ENCODE measurements around the gene ADAMTS2. TPM values are rescaled to one million over a fixed set of nuclear protein-coding genes. Genes with fewer than 3 reads are reported as not detected.
"Not testable (repeated sequence)": the region's sequence is repeated elsewhere in the genome, so short reads cannot be mapped to it uniquely, and the experiment has no call there.

The ADAMTS2 gene
- total RNA-seq, 1 experiment from 2014 or later, result not detected

DNA sequence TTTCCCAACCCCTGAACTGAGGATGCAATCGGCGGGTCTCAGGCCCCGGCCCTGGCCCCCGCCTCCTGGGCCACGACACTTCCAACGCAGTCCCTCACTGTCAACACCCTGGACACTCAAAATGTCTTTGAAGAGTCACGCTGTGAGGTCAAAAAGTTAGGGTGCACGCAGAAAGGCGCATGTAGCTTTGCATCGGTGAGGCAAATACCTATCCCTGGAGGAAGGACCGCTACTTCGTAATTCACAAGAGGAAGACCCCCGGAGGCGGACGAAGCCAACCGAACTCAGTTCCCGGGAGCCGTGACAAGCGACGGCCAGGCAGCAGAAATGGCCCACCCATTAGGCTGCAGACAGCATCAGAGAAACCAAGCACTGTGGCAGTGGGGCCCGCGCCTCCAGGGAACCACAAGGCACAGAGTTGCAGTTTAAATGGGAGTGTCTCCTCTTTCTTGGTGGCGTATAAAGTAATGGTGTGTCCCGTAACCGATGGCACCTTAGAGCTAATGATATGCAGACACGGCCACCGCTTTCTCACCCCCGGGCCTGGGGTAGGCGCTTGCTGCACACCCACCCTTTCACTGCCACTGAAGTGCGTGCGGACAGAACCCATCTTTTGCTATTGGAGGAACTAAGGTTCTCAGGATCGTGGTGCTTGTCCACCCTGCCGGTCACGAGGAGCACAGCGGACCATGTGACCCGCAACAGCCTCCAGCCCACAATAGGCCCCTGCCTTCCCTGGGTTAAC is 9.0 kb downstream of the ADAMTS2 start:
- no peak for DNase-seq (ENCODE audit: low read depth, low spot score)
- in situ Hi-C loops (cut with HindIII; ENCODE audit: low pct_unique_long_range_greater_than_20kb, low sequenced_read_pairs), result no loop called here

DNA sequence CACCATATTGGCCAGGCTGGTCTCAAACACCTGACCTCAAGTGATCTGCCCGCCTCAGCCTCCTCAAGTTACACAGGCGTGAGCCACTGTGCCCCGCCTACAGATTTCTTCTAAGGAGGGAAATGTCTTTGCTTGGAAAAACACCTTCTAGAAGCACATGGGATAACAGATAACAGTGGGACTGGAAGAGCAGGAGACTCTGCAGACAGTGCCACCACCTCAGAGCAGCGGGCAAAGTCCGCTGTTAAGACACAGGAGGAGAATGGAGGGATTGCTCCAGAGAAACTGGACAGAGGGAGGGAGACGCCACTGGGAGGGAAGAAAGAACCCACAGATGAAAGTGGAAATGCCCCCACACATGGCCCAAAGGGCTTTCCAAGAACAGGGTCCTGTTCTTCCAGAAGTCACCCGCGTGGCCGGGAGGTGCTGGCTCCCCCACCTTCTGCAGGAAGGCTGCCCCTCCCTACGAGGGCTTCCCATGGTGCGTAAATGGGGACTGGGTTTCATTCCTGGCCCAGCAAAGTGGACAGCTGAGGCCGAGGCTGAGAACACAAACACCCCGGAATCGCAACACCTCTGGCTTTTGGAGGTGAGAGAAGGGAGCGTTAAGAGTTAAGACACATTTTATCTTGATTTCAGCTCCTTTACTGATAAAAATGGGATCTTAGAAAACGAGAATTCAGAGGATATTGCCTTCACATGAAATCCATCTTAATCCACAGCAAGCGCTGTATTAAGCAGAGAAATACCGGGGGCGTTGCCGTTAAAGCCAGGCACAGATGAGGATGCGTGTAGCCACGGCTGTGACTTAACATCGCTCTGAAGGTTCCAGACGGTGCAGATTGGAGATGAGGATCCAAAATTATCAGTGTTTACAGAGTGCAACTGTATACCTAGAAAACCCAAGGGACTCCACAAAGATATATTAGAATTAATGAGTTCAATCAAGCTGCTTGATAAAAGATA is 11.2 kb downstream of the ADAMTS2 start:
- in situ Hi-C loops (cut with HindIII; ENCODE audit: low pct_unique_long_range_greater_than_20kb, low sequenced_read_pairs), result no loop called here
- DNase-seq (ENCODE audit: low read depth, low spot score), result no peak

DNA sequence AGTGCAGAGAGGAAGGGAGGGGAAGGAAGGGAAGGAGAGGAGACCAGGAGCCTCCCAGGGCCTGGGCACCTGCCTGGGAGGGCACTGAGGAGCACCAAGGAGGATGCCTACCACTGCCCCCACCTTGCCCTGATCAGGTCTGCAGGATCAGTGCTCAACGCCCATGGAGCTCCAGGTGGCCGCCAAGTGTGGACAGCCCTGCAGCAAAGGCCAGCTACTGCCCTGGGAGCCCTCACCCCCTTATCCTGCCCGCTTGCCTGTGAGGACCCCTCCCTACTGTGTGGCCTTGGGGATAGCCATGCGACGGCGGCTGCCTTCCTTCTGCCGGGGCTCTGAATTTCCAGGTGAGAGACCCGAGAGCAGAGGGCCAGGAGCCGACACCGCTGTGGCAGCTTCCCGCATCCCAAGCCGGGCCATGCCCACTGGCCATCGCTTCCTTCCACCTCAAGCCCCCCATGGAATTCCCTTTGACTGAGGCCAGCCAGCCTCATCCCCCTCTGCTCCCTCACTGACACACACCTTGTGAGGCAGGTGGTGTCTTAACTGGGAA is 12.4 kb downstream of the ADAMTS2 start:
- in situ Hi-C loops (cut with HindIII; ENCODE audit: low pct_unique_long_range_greater_than_20kb, low sequenced_read_pairs), result no loop called here
- no peak for DNase-seq (ENCODE audit: low read depth, low spot score)

DNA sequence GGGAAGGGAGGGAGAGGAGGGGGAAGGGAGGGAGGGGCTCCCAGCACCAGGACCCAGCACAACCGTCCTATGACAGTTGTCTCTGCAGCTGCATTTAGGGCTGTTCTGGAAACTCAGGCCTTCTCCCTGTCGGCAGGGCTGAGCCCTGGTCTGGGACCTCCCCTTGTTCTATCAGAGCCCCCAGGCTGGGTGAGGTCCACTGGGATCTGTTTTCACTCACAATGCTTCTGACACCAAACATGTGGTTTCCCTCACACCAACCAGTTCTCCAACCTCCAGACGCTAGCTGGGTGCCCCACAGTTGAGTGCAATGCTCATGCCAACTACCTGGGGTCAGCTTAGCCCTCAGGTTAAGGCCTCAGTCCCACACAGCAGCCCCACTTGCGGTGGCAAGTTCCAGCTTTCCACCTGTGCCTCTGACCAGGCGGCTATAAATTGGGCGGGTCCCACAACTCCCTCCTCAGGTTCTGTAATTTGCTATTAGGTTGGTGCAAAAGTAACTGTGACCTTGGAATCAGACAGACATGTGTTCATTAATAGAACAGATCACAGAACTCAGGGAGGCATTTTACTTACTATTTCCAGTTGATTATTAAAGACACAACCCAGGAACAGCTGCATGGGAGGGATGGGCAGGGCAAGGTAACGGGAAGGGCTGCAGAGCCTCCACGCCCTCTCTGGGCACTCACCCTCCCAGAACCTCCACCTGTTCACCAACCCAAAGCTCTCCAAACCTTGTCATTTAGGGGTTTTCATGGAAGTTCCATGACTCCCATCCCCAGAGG is 13.5 kb downstream of the ADAMTS2 start:
- in situ Hi-C loops (cut with HindIII; ENCODE audit: low pct_unique_long_range_greater_than_20kb, low sequenced_read_pairs), result no loop called here
- DNase-seq (ENCODE audit: low read depth, low spot score), result no peak

DNA sequence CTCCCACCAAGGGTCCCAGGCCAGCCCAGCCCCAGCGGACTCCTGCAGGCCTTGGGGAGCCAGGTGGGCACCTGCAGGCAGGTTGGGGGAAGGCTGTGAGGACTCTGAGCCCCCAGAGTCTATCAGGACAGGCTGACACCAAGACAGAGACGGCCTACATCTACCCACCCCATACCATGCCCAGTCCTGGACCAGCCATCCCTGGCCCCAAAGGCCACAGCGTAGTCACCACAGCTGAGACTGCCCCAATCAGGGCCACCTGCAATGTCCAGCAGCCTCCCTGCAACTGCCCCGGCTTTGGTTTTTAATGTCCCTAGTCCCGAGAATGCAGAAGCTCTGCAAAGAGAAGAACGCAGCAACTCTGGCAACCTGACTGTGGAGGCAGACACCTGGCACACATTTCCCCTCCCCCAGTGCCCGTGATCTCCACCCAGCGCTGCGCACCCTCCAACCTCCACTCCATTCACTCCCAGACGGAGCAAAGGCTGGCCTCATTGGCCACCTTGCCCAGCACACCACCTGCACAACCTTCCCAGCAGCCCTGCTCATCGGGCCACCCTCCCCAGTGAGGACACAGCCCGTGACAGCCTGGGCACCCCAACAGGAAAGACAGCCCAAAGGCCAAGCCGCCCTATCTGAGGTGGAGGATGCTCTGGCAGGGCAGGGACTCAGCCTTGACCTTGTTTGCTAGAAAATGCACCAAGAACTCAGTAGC is 14.9 kb downstream of the ADAMTS2 start:
- no peak for DNase-seq (ENCODE audit: low read depth, low spot score)
- in situ Hi-C loops (cut with HindIII; ENCODE audit: low pct_unique_long_range_greater_than_20kb, low sequenced_read_pairs), result no loop called here

DNA sequence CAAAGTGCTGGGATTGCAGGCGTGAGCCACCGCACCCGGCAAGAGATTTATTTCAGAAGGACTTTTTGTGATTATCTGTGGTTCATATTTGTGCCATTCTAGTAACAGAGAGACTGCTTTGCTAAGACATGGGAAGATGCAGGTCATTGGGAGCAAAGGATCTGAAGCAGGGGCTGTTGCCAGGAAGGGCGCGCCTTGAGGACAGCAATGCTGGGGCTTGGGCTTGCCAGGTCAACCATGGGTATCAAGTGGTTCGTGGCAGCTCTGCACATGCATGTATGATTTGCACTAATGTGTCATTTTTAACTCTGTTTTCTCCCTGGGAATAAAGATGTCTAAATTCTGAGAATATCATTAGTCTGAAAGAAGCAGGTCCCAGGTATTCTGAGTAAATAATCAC is 17.0 kb downstream of the ADAMTS2 start:
- no peak for DNase-seq (ENCODE audit: low read depth, low spot score)
- in situ Hi-C loops (cut with HindIII; ENCODE audit: low pct_unique_long_range_greater_than_20kb, low sequenced_read_pairs), result no loop called here

DNA sequence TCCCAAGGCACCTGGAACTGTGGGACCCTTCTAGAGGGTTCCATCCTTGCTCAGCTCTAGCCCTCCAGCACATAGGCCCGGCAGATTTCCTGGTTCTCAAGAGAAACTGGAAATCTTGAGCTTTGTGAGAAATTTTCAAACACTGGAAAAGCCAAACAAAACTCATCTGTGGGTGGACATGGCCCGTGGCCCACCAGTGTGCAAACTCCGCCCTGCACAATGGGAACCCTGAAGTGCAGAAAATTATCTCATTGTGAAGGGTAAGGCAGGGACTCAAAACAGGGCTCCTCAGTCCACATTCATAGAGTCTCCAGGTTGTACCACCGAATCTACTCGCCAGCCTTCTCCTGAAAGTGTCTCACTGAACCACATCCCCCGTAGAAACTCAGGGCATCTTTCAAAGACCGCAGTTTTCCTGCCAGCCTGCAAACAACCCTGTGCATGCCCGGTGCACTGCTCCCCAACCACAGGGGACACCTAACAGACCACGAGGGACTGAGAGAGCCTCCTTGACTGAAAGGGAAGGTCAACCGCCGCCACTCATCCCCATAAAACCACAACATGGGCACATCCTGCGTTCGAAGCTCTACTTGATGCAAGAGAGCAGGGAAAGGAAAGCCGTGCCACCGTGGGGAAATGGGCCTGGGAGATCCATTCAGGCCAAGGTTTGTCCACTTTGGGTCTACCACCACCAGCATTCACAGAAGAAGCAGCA is 18.1 kb downstream of the ADAMTS2 start:
- in situ Hi-C loops (cut with HindIII; ENCODE audit: low pct_unique_long_range_greater_than_20kb, low sequenced_read_pairs), result no loop called here
- no peak for DNase-seq (ENCODE audit: low read depth, low spot score)

DNA sequence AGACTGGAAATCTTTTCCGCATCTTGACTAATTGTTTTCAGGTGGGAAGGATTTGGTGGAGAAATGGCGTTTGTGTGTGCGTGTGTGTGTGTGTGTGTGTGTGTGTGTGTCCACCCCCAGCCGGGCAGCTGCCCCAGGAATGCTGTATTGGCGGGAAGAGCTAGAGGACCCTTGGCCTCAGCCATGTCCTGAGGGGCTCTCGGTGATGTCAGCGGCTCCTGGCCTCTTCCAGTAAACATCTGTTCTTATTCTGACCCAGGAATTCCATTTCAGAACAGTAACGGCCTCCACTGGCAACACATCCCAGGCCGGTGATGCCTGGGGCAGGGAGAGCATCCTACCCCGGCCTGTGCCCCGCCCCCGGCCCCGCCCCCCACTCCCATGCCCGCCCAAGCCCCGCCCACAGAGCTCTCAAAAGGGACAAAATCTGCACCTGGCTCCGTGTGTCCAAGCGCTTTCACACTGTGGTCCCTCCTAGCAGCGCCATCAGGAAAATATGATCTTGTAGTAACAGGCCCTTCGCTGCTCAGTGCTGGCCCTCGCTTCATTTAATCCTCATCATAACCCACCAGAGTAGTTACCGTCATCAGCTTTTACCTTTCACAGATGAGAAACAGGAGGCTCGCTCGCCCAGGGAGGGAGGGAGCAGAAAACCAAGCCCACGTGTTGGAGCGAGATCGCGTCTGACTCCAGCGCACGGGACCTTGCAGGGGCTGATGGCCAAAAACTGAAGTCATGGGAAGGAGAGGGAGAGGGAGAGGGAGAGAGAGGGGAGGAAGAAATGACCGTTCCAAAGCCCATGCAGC is 18.9 kb downstream of the ADAMTS2 start:
- DNase-seq (ENCODE audit: low read depth, low spot score), result no peak
- in situ Hi-C loops (cut with HindIII; ENCODE audit: low pct_unique_long_range_greater_than_20kb, low sequenced_read_pairs), result no loop called here

DNA sequence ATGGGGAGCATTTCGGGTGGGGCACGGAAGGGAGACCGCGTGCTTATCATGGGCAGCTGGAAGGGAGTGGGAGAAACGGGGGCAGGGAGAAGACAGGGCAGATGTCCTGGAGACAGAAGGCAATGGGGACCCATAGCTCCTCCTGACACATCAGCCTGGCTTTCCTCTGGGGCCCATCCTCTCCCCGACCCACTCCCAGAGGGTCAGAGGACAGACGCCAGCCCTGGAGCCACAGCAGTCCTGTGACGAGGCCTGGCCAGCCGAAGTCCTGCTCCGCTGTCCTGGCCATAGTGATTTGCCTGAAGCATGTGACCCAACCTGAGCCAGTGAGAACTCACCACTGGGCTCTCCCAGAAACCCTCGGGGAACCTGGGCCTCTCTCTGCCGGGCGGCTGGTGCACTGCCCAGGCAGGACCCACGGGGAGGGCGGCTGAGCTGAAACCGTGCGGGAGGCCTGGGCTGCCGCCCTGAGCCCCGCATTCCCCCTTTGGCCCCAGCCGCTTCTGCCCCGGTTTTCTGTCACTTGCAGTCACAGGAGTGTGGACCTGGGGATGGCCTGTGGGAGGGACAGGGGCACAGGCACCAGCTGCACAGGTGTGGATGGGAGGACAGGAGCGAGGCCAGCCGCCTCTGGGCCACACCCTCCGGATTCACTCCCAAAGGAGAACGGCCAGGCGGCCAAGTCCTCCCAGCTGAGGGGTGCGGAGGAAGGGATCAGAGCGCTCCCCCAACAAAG is 19.8 kb downstream of the ADAMTS2 start:
- in situ Hi-C loops (cut with HindIII; ENCODE audit: low pct_unique_long_range_greater_than_20kb, low sequenced_read_pairs), result no loop called here
- DNase-seq (ENCODE audit: low read depth, low spot score), result no peak

DNA sequence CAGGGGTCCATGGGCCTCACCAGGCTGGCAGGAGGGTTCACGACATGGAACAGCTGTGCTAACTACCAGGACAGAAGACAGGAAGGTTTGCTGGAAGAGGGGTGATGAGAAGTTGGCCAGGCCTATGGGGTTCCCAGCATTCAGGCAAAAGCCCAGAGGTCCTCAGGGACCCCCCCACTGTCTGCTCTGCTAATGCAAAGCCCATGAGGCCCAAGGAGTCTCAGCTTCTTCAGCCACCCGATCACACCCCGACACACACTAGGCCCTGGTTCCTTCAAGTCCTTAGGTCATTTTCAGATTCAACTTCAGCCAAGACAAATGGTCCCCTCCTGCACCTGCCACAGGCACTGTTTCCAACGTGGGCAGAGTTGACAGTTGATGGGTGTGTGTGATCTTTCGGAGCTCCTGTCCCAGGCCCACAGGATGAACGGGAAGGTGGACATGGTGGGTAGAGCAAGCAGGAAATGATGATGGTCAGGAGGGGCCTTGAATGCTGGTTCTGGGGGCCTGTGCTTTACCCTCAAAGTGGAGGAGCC is 20.4 kb downstream of the ADAMTS2 start:
- no peak for DNase-seq (ENCODE audit: low read depth, low spot score)
- in situ Hi-C loops (cut with HindIII; ENCODE audit: low pct_unique_long_range_greater_than_20kb, low sequenced_read_pairs), result no loop called here

DNA sequence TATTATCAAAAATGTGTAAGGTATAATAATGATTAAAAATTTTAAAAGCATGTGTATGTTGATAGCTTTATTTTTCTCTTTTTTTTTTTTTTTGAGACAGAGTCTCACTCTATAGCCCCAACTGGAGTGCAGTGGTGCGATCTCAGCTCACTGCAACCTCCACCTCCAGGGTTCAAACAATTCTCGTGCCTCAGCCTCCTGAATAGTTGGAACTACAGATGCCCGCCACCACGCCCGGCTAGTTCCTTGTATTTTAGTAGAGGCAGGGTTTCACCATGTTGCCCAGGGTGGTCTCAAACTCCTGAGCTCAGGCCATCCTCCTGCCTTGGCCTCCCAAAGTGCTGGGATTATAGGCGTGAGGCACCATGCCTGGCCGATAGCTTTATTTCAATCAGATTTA is 20.9 kb downstream of the ADAMTS2 start:
- DNase-seq (ENCODE audit: low read depth, low spot score); in situ Hi-C loops (cut with HindIII; ENCODE audit: low pct_unique_long_range_greater_than_20kb, low sequenced_read_pairs): not testable (repeated sequence)

DNA sequence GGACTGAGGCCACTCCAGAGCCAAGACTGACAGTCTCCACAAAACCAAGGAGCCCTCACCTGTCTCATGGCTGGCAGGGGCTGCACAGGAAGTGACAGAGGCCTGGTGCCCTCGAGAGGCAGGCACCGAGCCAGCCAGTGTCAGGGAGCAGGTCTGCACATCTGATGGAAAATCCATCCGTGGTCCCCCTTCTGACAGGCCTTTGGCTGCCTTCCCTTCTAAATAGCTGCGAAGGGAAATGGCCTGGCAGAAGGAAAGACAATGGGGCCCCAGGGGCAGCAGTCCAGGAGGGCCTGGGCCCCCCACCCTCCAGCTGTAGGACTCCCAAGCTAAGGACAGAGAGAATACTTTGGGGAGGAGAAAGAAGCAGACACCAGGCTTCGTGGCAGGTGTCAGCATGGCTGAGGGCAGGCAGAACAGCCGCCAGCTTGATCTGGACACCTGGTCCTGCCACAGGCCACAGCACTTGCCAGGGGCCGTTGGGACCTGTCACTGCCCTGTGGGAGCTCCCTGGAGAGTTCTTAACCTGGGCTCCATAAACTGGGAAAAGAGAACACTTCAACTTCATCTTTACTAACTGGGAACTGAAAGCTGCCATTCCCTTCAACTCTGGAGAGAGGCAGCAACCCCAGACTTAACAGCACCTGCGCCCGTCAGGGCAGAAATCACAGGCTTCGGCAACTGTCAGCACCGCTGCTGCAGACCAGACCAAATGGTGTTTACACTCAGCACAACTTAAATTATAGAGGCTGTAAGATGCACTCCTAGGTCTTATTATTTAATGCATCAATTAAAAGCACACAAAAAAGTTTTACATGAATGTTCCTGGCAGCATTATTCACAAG is 22.0 kb downstream of the ADAMTS2 start:
- in situ Hi-C loops (cut with HindIII; ENCODE audit: low pct_unique_long_range_greater_than_20kb, low sequenced_read_pairs), result no loop called here
- no peak for DNase-seq (ENCODE audit: low read depth, low spot score)

DNA sequence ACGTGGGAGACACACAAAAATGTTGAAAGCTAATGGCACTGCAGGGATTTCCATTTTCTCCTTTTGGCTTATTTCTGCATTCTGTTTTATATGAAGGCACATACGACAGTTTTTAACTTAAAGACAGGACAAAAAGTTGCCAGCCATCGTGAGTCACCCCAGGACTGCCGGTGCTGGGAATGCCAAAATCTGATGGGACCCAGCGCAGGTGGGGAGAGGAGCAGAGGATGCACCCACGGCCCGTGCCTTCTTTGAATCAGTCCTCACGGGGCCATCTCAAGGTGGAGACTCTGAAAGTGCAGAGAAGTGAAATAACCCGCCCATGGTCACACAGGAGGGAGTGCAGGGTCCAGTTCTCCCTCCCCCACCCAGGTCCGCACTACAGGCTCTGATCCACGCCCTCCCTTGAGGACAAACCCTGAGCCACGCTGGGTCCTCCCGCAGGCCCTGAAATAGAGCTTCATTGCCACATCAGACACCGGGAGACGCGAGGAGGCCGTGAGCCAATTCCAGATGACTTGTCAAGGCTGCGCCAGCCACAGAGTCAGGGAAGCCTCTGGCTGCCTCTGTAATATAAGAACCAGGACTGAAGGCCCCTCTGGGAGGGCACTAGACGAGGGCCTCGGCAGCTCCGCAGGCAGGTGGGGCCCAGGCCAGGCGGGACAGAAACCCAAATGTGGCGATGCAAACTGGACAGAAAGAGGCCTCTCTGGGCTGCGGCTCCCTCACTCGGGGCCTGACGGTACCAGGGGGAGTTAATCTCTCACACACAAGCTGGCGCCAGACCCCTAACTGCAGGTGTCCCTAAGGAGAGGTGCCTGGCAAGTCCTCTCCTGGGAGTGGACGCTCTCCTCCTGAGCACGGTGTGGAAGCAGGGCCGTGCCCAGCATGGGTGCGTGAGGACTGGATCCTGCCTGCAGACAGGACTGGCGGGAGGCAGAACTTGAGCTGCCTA is 22.9 kb downstream of the ADAMTS2 start:
- in situ Hi-C loops (cut with HindIII; ENCODE audit: low pct_unique_long_range_greater_than_20kb, low sequenced_read_pairs), result no loop called here
- no peak for DNase-seq (ENCODE audit: low read depth, low spot score)
